ENCODE results near the gene HSF2BP. TPM values are rescaled to one million over a fixed set of nuclear protein-coding genes. Genes with fewer than 3 reads are reported as not detected.
"Not testable (repeated sequence)": the region's sequence is repeated elsewhere in the genome, so short reads cannot be mapped to it uniquely, and the experiment has no call there.

The HSF2BP gene
- total RNA-seq, 4 donors from 2014 or later: 0.63 to 1.2 (median 0.66) TPM; not detected in 1

- DNase-seq (ENCODE audit: extremely low spot score); H3K27me3 ChIP-seq; H3K36me3 ChIP-seq; H3K4me3 ChIP-seq; H3K27ac ChIP-seq (replicated peaks in 1 of 4); H3K9me3 ChIP-seq; intact Hi-C loops (cut with DNase I); H3K4me1 ChIP-seq: not testable (repeated sequence)
- no CpG with 5 or more reads among the region's 17 CpGs for WGBS
Measured at GRCh38 chr21:43488235-43488634, 171.1 kb downstream of the HSF2BP start.

GRCh38 chr21:43486051-43486450 is 173.2 kb downstream of the HSF2BP start:
- H3K27ac ChIP-seq (replicated peaks in 1 of 4); H3K4me1 ChIP-seq; intact Hi-C loops (cut with DNase I); H3K27me3 ChIP-seq; H3K36me3 ChIP-seq; DNase-seq (ENCODE audit: extremely low spot score); H3K9me3 ChIP-seq; H3K4me3 ChIP-seq: not testable (repeated sequence)
- no CpG with 5 or more reads among the region's 5 CpGs for WGBS

DNA sequence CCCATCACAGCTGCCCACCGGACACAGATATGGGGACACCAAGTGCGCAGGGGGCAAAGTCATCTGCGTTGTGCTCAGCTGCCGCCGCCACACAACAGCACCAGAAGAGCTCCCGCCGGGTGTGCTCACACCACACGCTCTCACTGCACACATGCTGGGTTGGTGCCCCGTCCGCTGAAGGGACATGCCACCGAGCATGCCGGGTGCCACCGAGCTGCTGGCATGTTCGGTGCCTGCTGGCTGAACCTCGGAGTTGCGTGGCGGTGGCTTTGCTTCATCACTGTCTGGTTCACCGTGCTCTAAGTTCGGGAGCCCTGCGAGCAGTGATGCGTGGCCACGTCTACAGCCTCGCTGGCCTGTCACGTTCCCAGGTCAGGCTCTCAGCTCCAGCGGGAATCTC is 174.3 kb downstream of the HSF2BP start:
- no CpG with 5 or more reads among the region's 25 CpGs for WGBS
- H3K4me3 ChIP-seq: not testable (repeated sequence)

GRCh38 chr21:43479197-43479596 is 180.1 kb downstream of the HSF2BP start:
- H3K27me3 ChIP-seq; H3K27ac ChIP-seq (replicated peaks in 1 of 4); H3K4me3 ChIP-seq; intact Hi-C loops (cut with DNase I); H3K4me1 ChIP-seq; H3K9me3 ChIP-seq; DNase-seq (ENCODE audit: extremely low spot score); H3K36me3 ChIP-seq: not testable (repeated sequence)
- no CpG with 5 or more reads among the region's 13 CpGs for WGBS

More for the DNA sequence above, 174.3 kb downstream of the HSF2BP start:
- intact Hi-C loops (cut with DNase I); H3K9me3 ChIP-seq; DNase-seq (ENCODE audit: extremely low spot score); H3K27me3 ChIP-seq; H3K36me3 ChIP-seq; H3K4me1 ChIP-seq; H3K27ac ChIP-seq (replicated peaks in 1 of 4): not testable (repeated sequence)

Small RNAs within 50 kb of the gene (small RNA-seq; reads per million reads assigned to genes)
- 0 reads per million in 3 donors for gene MIR6070

Other genes starting within 250 kb of the HSF2BP start
- gene SIK1, start 232.4 kb downstream of the HSF2BP start, total RNA-seq: 10 to 100 TPM in 1 of 4 donors, 1 to 10 TPM in 3; 3.2 to 11.5 (median 4.3) TPM
- 10 to 100 TPM; 17.4 to 22.0 (median 20.8) TPM for gene RRP1B, start 72 bp upstream of the HSF2BP start, total RNA-seq
- 10 to 100 TPM; 22.4 to 40.9 (median 31.8) TPM for gene PDXK, start 59.6 kb upstream of the HSF2BP start, total RNA-seq
- 10 to 100 TPM in 1 of 4 donors, 1 to 10 TPM in 3; 5.0 to 21.1 (median 8.1) TPM for gene CSTB, start 116.8 kb upstream of the HSF2BP start, total RNA-seq
- 10 to 100 TPM in 3 of 4 donors, 1 to 10 TPM in 1; 9.1 to 18.9 (median 16.3) TPM for gene RRP1, start 130.1 kb upstream of the HSF2BP start, total RNA-seq
- 10 to 100 TPM; 28.0 to 36.5 (median 32.2) TPM for gene AGPAT3, start 205.7 kb upstream of the HSF2BP start, total RNA-seq